Ovary (tissue), 3 donors: ENCODE data around the gene TRIM65.

ENCODE experiments used
- CTCF ChIP-seq, 3 donors: fragments of 450-650 bp in 2 of 3; fragments of 200-600 bp in 1 of 3; IDR thresholded peaks; one replicate each; pipeline versions ENCODE4 v1.5.1 to v1.8.0; 2016 to 2022; ENCODE audit warnings: antibody characterized with exemption in 3 of 3, mild to moderate bottlenecking in 1 of 3
- EP300 ChIP-seq: sonication (generic); formaldehyde crosslinking; IDR thresholded peaks from one replicate; pipeline ENCODE4 v1.6.1; 2017; ENCODE audit warnings: antibody characterized with exemption
- POLR2A ChIP-seq: fragments of 450-650 bp; IDR thresholded peaks from one replicate; pipeline ENCODE4 v1.6.1; 2017; ENCODE audit warnings: antibody characterized with exemption, mild to moderate bottlenecking, moderate library complexity
- donor health status: DM: no; HTN: no; CAD: no.

- TF ChIP-seq CTCF (IDR thresholded peaks at IDR 0.05): no peak
- no peak for TF ChIP-seq POLR2A
- TF ChIP-seq EP300: no peak
These were observed 4.1 kb downstream of the TRIM65 start for GRCh38 chr17:75892556-75893224.
